Measurements from ENCODE around the gene TMEM200A. TPM values are rescaled to one million over a fixed set of nuclear protein-coding genes. Genes with fewer than 3 reads are reported as not detected.

The TMEM200A gene
- 10.6 to 11.3 TPM (median 11.3 TPM) in 3 replicates for total RNA-seq

DNA sequence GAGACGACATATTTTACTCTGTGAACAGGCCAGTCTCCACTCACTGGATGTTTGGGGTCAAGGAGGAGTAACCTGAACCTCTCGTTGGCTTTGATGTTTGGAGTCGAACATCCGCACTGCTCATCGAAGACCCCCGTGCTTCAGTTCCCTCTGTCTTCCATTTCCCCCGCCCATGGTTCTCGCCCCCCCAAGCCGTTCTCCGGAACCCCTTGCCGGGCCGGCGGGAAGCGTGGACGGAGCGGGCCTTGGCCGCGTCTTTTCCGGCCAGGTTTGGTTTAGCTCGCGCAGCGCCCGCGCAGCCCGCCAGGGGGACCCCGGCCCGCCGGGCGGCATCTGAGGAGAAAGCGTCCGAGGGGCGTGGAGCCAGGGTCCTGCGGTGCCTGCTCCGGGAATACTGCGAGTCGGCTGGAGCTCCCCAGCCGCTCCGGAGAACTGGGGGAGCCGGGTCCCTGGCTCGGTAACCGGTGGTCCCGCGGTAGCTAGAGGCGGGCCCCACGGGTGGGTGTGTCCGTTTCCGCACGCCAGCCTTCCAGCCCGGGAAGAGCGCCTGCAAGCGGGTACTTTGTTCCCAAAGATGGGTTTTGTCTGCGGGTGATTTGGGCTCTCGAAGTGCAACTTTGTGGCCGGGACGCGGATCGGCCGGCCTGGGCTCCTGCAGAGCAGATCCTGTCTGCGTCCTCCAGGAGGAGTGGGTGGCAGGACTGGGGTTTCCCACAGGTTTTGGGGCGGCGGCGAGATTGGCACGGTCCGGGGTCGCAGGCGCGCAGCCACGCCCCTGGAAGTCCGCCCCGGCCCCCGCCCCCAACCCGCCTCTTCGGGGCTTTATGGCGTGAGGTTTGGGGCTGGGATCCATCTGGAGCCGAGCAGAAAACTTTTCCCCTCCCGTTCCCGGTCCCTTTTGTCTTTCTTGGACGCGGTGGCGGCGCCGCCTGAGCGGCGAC, at the start of gene TMEM200A:
Gene TMEM200A (plus strand): TSS at position 852 of the 941 bp plus-strand sequence. CDS start 74,406 bp downstream, outside the sequence.
- peak within 1 kb of the TSS; percentile 89 for H3K4me3 Mint-ChIP-seq
- peaks cover under 1% of the 10 kb centered on the region for H3K9me3 Mint-ChIP-seq
- peaks cover 14% of the 10 kb centered on the region for H3K4me1 Mint-ChIP-seq
- no peaks in the 10 kb centered on the region for H3K36me3 Mint-ChIP-seq
- peak within 1 kb of the TSS; percentile 85 for H3K27ac Mint-ChIP-seq
- DNase-seq (ENCODE audit: low spot score in 2 of 2, unreplicated experiment in 2 of 2), result peak; percentile 78 to 89
- H3K27me3 Mint-ChIP-seq (ENCODE audit: low read depth), result peaks cover 32% of the 10 kb centered on the region
- TF ChIP-seq, protein P1, sequence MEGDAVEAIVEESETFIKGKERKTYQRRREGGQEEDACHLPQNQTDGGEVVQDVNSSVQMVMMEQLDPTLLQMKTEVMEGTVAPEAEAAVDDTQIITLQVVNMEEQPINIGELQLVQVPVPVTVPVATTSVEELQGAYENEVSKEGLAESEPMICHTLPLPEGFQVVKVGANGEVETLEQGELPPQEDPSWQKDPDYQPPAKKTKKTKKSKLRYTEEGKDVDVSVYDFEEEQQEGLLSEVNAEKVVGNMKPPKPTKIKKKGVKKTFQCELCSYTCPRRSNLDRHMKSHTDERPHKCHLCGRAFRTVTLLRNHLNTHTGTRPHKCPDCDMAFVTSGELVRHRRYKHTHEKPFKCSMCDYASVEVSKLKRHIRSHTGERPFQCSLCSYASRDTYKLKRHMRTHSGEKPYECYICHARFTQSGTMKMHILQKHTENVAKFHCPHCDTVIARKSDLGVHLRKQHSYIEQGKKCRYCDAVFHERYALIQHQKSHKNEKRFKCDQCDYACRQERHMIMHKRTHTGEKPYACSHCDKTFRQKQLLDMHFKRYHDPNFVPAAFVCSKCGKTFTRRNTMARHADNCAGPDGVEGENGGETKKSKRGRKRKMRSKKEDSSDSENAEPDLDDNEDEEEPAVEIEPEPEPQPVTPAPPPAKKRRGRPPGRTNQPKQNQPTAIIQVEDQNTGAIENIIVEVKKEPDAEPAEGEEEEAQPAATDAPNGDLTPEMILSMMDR (IDR thresholded peaks at IDR 0.05; ENCODE audit: unreplicated experiment), result peak; percentile 93

DNA sequence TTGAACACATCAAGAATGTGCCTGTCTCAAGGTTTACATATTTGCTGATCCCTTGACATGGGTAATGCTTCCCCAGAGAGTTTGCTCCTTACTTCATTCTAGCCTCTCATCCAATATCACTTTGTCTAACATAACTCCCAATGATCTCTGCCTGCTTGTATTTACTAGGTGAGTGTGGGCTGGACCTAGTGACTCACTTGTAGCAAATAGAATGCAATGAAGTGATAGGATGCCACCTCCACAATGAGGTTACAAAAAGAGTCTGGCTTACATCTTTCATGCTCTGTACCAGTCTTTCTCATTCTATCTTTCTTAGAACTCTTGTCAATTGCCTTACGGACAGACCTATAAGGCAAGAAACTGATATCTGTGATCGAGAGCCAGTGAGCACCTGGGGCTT, 44.9 kb upstream of the TMEM200A start:
- H3K4me3 Mint-ChIP-seq, result no peak overlapping the region
- no peaks in the 10 kb centered on the region for H3K9me3 Mint-ChIP-seq
- H3K27ac Mint-ChIP-seq, result no peak overlapping the region
- DNase-seq (ENCODE audit: low spot score in 2 of 2, unreplicated experiment in 2 of 2), result no peak
- TF ChIP-seq, protein P1 (IDR thresholded peaks at IDR 0.05; ENCODE audit: unreplicated experiment), result no peak
- H3K4me1 Mint-ChIP-seq, result no peaks in the 10 kb centered on the region
- H3K27me3 Mint-ChIP-seq (ENCODE audit: low read depth), result peaks cover 6% of the 10 kb centered on the region
- H3K36me3 Mint-ChIP-seq, result no peaks in the 10 kb centered on the region

DNA sequence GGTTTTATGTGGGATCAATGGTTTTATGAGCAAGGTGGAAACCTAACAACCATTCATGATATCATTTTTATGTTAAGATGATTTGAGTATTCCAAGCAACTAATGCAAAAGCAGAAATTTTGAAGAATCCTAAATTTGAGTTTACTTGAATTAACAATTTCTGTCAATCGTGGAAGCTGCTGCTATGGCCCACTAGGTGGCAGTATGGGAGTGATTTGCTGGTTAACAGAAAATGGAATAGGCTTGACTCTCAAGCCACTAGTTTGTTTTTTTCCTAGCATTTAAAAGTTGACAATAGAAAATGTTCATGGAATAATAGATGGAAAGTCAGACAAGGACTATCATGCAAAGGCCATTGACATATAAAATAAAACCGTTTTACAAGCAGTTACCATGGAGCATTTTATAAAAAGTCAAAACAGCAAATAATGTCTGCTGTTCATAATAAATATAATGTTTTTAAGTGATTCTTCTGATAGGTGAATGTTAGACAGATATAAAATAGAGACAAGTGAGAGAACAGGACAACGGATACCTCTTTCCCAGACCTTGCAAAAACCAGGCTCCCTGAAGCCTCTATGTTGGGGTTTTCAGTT, 43.0 kb upstream of the TMEM200A start:
- Mint-ChIP-seq H3K4me1 (no peaks in the 10 kb centered on the region), H3K4me3 (no peak overlapping the region), H3K27me3 (ENCODE audit: low read depth) (peaks cover 6% of the 10 kb centered on the region), H3K27ac (no peak overlapping the region), H3K9me3 (no peaks in the 10 kb centered on the region), H3K36me3 (no peaks in the 10 kb centered on the region)
- peak; percentile 26 to 46 for DNase-seq (ENCODE audit: low spot score in 2 of 2, unreplicated experiment in 2 of 2)
- TF ChIP-seq, protein P1 (IDR thresholded peaks at IDR 0.05; ENCODE audit: unreplicated experiment), result peak; percentile 79

DNA sequence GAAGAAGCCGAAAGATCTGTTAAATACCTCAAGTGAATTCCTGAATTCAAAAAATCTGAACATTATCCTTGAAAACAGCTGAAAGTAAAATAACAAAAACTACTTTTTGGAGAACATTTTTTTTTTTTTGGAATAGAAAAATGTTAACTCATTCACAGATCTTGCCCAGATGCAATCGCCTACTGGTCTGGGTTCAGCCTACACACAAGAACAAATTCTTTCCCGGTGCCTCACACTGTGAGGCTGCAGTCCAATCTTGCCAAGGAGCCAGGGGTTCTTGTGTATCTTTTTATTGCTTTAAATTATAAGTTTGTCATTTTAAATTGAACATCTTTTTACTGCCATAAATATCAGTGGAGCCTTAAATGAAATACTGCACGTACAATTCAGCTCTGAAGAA, 41.2 kb upstream of the TMEM200A start:
- Mint-ChIP-seq H3K27ac (no peak overlapping the region), H3K4me1 (no peaks in the 10 kb centered on the region), H3K27me3 (ENCODE audit: low read depth) (peaks cover 6% of the 10 kb centered on the region), H3K4me3 (no peak overlapping the region), H3K9me3 (no peaks in the 10 kb centered on the region), H3K36me3 (no peaks in the 10 kb centered on the region)
- no peak for DNase-seq (ENCODE audit: low spot score in 2 of 2, unreplicated experiment in 2 of 2)
- TF ChIP-seq, protein P1 (IDR thresholded peaks at IDR 0.05; ENCODE audit: unreplicated experiment), result no peak

DNA sequence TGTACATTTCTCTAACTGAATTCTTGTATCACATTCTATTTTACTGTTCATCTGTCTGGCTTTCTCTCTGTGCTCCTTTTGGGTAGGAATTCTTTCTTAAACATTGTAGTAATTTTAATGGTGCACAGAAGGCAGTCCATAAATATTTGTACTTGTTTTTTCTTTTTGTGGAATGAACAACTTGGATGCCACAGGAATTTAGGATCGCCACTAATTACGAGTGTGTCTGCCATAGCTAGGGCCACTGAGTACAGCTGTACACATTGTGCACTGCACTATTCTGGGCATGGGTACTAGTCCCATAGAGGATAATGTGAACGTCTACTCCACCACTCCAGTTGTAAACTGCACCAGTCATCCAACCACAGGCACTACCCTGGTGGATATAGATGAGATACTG, 39.3 kb upstream of the TMEM200A start:
- no peak for DNase-seq (ENCODE audit: low spot score in 2 of 2, unreplicated experiment in 2 of 2)
- no peaks in the 10 kb centered on the region for H3K36me3 Mint-ChIP-seq
- H3K27me3 Mint-ChIP-seq (ENCODE audit: low read depth), result no peaks in the 10 kb centered on the region
- TF ChIP-seq, protein P1 (IDR thresholded peaks at IDR 0.05; ENCODE audit: unreplicated experiment), result no peak
- H3K4me1 Mint-ChIP-seq, result no peaks in the 10 kb centered on the region
- no peak overlapping the region for H3K4me3 Mint-ChIP-seq
- H3K9me3 Mint-ChIP-seq, result no peaks in the 10 kb centered on the region
- H3K27ac Mint-ChIP-seq, result no peak overlapping the region
